Suprapubic skin (tissue), 3 donors: ENCODE results near the gene AGAP1.

Source experiments
- EP300 ChIP-seq: sonication (generic); formaldehyde crosslinking; IDR thresholded peaks from one replicate; pipeline ENCODE4 v1.6.1; 2017; ENCODE audit warnings: antibody characterized with exemption
- POLR2A ChIP-seq, 2 donors: fragments of 450-650 bp; IDR thresholded peaks; one replicate each; pipeline ENCODE4 v1.6.1; 2017; ENCODE audit warnings: antibody characterized with exemption in 2 of 2, mild to moderate bottlenecking in 2 of 2, moderate library complexity in 2 of 2
- TF ChIP-seq, protein P1 (sequence below), 2 donors: fragments of 200-600 bp in 1 of 2; fragments of 450-650 bp in 1 of 2; sonication (generic) in 1 of 2; IDR thresholded peaks; one replicate each; pipeline ENCODE4 v1.5.1; 2016 to 2019; ENCODE audit warnings: antibody characterized with exemption in 2 of 2, mild to moderate bottlenecking in 1 of 2, moderate library complexity in 1 of 2

DNA sequence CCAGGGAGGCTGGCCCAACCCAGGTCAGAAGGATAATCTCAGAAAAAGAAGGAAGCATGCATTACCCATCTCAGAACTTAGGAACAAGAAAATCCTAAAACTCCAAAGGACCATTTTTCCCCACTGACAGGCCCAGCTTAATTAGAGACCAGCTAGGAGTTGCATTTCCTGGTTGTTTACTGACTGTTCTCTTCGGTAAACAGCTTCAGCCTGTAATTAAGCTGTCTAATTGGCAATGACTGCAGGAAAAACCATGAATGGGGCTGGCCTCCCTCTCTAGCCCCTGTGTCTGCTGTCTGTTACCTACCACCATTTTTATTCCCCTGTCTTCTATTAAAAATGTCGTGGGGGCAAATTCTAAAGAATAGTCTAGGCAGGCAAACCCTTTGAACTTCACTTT is 146.5 kb downstream of the AGAP1 start:
- TF ChIP-seq, protein P1, sequence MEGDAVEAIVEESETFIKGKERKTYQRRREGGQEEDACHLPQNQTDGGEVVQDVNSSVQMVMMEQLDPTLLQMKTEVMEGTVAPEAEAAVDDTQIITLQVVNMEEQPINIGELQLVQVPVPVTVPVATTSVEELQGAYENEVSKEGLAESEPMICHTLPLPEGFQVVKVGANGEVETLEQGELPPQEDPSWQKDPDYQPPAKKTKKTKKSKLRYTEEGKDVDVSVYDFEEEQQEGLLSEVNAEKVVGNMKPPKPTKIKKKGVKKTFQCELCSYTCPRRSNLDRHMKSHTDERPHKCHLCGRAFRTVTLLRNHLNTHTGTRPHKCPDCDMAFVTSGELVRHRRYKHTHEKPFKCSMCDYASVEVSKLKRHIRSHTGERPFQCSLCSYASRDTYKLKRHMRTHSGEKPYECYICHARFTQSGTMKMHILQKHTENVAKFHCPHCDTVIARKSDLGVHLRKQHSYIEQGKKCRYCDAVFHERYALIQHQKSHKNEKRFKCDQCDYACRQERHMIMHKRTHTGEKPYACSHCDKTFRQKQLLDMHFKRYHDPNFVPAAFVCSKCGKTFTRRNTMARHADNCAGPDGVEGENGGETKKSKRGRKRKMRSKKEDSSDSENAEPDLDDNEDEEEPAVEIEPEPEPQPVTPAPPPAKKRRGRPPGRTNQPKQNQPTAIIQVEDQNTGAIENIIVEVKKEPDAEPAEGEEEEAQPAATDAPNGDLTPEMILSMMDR (IDR thresholded peaks at IDR 0.05): no peak
- TF ChIP-seq EP300 (no peak), POLR2A (IDR thresholded peaks at IDR 0.05) (no peak)
